HEK293 (cell line): ENCODE measurements around the gene PCDH12.
A peak's percentile ranks its signal among the peaks of the same experiment; 100 is the strongest.

ENCODE experiments used
- CTCF ChIA-PET: fragments of 350-600 bp; formaldehyde crosslinking; extraction: SDS; loops from one replicate; lab custom pipeline; 2021; ENCODE audit warnings: antibody characterized with exemption; lab: Yijun Ruan, JAX
- POLR2A ChIA-PET: fragments of 300-600 bp; formaldehyde crosslinking; extraction: SDS; loops from one replicate; lab custom pipeline; 2020; ENCODE audit warnings: antibody characterized with exemption, inconsistent platforms; lab: Yijun Ruan, JAX
- H3K27ac ChIP-seq: fragments of 200-500 bp; sonication (Bioruptor generic); 2 replicates; pipeline ENCODE4 v1.5.1; 2014; ENCODE audit warnings: low read depth, low read length, control low read depth, inconsistent platforms; ENCODE audit errors: extremely low read depth
- H3K36me3 ChIP-seq, 2 experiments: fragments of 200-500 bp in 1 of 2; sonication (Bioruptor generic) in 1 of 2; 1 replicate in 1 of 2; 2 replicates in 1 of 2; pipeline ENCODE4 v1.5.1; 2014 to 2017; ENCODE audit warnings: inconsistent platforms in 2 of 2, low read length in 2 of 2; ENCODE audit not compliant: control insufficient read depth in 2 of 2, insufficient read depth in 1 of 2
- H3K4me1 ChIP-seq: fragments of 200-500 bp; sonication (Bioruptor generic); 2 replicates; pipeline ENCODE4 v1.5.1; 2014; ENCODE audit warnings: mild to moderate bottlenecking, low read length, inconsistent platforms; ENCODE audit not compliant: control insufficient read depth, insufficient read depth
- H3K4me3 ChIP-seq: 2 replicates; pipeline ENCODE4 v1.5.1; 2011; ENCODE audit warnings: low read depth, mild to moderate bottlenecking, control low read depth, low read length, moderate library complexity
- H3K9me3 ChIP-seq: fragments of 200-500 bp; sonication (Bioruptor generic); 2 replicates; pipeline ENCODE4 v1.5.1; 2014; ENCODE audit warnings: low read depth, low read length, inconsistent platforms; ENCODE audit not compliant: control insufficient read depth, insufficient read depth
- GLIS1 ChIP-seq: fragments of 450-650 bp; formaldehyde crosslinking; IDR thresholded peaks from 2 replicates; pipeline ENCODE4 v1.5.1; 2016; ENCODE audit warnings: missing biosample characterization, missing genetic modification characterization
- MEIS1 ChIP-seq: sonication (generic); formaldehyde crosslinking; IDR thresholded peaks from 2 replicates; pipeline ENCODE4 v1.8.1; 2022; ENCODE audit warnings: missing genetic modification reagents, mild to moderate bottlenecking, borderline replicate concordance
- PRDM1 ChIP-seq: fragments of 450-650 bp; formaldehyde crosslinking; IDR thresholded peaks from 2 replicates; pipeline ENCODE4; 2016; ENCODE audit warnings: missing biosample characterization, missing genetic modification characterization
- SCRT2 ChIP-seq: fragments of 450-650 bp; formaldehyde crosslinking; IDR thresholded peaks from 2 replicates; pipeline ENCODE4 v1.5.1; 2016; ENCODE audit warnings: missing biosample characterization, missing genetic modification characterization
- ZNF202 ChIP-seq: fragments of 450-650 bp; formaldehyde crosslinking; IDR thresholded peaks from 2 replicates; pipeline ENCODE4 v1.5.1; 2016; ENCODE audit warnings: missing biosample characterization, missing genetic modification characterization, borderline replicate concordance
- ZNF223 ChIP-seq: fragments of 450-650 bp; formaldehyde crosslinking; IDR thresholded peaks from 2 replicates; pipeline ENCODE4 v1.5.1; 2016; ENCODE audit warnings: missing biosample characterization, missing genetic modification characterization
- ZNF473 ChIP-seq: fragments of 450-650 bp; formaldehyde crosslinking; IDR thresholded peaks from 2 replicates; pipeline ENCODE4 v1.5.1; 2017; ENCODE audit warnings: missing biosample characterization, missing genetic modification characterization
- ZNF510 ChIP-seq: fragments of 450-650 bp; formaldehyde crosslinking; IDR thresholded peaks from 2 replicates; pipeline ENCODE4 v1.5.1; 2018; ENCODE audit warnings: mild to moderate bottlenecking, missing genetic modification characterization, missing biosample characterization; ENCODE audit not compliant: insufficient replicate concordance
- ZNF654 ChIP-seq: fragments of 450-650 bp; formaldehyde crosslinking; IDR thresholded peaks from 2 replicates; pipeline ENCODE4 v1.5.1; 2016; ENCODE audit warnings: low read depth, missing biosample characterization, missing genetic modification characterization
- ZNF664 ChIP-seq: fragments of 450-650 bp; formaldehyde crosslinking; IDR thresholded peaks from 2 replicates; pipeline ENCODE4 v1.5.1; 2016; ENCODE audit warnings: missing biosample characterization, missing genetic modification characterization
- TF ChIP-seq, protein P1 (sequence below): fragments of 450-650 bp; IDR thresholded peaks from 2 replicates; pipeline ENCODE4 v1.5.1; 2018; ENCODE audit warnings: missing biosample characterization, mild to moderate bottlenecking, missing genetic modification characterization
- TF ChIP-seq, protein P2 (sequence below): fragments of 450-650 bp; formaldehyde crosslinking; IDR thresholded peaks from 2 replicates; pipeline ENCODE4 v1.5.1; 2016; ENCODE audit warnings: missing biosample characterization, missing genetic modification characterization

Gene PCDH12

DNA sequence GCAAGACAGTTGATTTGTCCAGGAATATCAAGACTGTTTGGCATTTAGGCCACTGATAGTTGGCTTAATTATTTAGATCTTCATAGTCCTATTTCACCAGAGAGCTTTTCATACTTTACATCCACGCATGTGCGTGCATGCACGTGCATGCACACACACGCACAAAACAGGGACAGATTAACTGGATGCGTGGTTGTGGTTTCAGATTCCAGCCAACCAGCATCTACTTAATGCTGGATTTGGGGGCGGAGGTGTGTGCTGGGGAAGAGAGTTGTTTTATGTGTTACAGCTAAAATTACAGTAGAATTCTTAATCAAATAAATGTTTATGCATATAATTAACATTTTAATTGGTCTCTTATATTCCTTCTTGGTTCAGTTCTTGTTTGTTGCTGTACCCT lies 18.2 kb upstream of the PCDH12 start:
- Histone ChIP-seq H3K27ac (no peak overlapping the region), H3K4me1 (no peaks in the 10 kb centered on the region; the same call in 1 of the 2 replicates), H3K9me3 (no peaks in the 10 kb centered on the region), H3K36me3 (peaks cover 76 to 92% of the 10 kb centered on the region in 2 experiments), H3K4me3 (no peak overlapping the region)
- TF ChIP-seq ZNF654 (tag by site-specific recombination), result no peak
- TF ChIP-seq, protein P1, sequence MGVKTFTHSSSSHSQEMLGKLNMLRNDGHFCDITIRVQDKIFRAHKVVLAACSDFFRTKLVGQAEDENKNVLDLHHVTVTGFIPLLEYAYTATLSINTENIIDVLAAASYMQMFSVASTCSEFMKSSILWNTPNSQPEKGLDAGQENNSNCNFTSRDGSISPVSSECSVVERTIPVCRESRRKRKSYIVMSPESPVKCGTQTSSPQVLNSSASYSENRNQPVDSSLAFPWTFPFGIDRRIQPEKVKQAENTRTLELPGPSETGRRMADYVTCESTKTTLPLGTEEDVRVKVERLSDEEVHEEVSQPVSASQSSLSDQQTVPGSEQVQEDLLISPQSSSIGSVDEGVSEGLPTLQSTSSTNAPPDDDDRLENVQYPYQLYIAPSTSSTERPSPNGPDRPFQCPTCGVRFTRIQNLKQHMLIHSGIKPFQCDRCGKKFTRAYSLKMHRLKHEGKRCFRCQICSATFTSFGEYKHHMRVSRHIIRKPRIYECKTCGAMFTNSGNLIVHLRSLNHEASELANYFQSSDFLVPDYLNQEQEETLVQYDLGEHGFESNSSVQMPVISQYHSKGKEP (tag by site-specific recombination), result 0 out of 2 replicates have a peak, but pooled peaks have one; percentile 39
- ChIA-PET POLR2A (interaction anchor here (0.7 to 1.2 kb wide), 2 partner anchors 8 to 499 kb away, joined by 3 read pairs; no protein-coding TSS in a partner anchor), CTCF (interaction anchor here (0.6 to 3.4 kb wide), 9 partner anchors 14 to 745 kb away, joined by 3 to 27 read pairs (median 4); no protein-coding TSS in a partner anchor)

DNA sequence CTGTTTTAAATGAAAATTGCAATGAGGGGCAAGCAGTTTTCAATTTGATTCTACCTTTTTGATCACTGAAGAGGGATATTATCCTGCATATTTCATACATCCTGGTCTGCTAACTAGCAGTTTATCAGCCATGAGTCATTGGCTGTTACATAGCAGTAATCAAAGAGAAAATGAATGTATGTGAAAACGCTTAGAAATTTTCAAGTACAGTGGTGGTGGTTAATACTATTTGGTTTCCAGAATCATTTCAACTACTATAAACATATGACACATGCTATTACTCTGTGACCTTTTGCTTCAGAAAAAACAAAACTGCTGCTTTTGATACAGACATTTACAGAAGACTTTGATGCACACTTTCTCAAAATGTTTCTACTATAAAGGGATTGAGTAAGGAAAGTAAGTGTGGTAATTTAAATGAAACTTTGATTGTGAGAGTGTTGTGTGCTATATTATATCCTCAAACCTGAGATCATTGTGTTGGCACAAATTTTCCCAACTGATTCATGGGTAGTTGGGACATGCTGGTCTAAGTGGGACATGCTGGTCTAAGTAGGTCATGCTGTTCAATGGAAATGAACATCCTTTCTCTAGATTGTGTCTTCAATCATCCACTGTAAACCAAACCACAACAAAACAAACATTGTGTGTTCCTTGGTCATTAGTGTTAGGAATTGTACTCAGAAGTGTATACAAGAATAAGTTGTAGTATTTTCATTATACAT lies 16.0 kb upstream of the PCDH12 start:
- Histone ChIP-seq H3K27ac (no peak overlapping the region), H3K9me3 (no peaks in the 10 kb centered on the region), H3K4me1 (peaks cover 6% of the 10 kb centered on the region), H3K4me3 (no peak overlapping the region), H3K36me3 (peaks cover 60 to 79% of the 10 kb centered on the region in 2 experiments)
- TF ChIP-seq MEIS1 (CRISPR knock-in tag), result no peak
- peak; percentile 62 for TF ChIP-seq PRDM1 (tag by site-specific recombination)
- ChIA-PET CTCF (interaction anchor here (0.6 to 1.2 kb wide), 2 partner anchors 10 to 13 kb away, joined by 3 to 5 read pairs; no protein-coding TSS in a partner anchor), POLR2A (no interaction called here)

DNA sequence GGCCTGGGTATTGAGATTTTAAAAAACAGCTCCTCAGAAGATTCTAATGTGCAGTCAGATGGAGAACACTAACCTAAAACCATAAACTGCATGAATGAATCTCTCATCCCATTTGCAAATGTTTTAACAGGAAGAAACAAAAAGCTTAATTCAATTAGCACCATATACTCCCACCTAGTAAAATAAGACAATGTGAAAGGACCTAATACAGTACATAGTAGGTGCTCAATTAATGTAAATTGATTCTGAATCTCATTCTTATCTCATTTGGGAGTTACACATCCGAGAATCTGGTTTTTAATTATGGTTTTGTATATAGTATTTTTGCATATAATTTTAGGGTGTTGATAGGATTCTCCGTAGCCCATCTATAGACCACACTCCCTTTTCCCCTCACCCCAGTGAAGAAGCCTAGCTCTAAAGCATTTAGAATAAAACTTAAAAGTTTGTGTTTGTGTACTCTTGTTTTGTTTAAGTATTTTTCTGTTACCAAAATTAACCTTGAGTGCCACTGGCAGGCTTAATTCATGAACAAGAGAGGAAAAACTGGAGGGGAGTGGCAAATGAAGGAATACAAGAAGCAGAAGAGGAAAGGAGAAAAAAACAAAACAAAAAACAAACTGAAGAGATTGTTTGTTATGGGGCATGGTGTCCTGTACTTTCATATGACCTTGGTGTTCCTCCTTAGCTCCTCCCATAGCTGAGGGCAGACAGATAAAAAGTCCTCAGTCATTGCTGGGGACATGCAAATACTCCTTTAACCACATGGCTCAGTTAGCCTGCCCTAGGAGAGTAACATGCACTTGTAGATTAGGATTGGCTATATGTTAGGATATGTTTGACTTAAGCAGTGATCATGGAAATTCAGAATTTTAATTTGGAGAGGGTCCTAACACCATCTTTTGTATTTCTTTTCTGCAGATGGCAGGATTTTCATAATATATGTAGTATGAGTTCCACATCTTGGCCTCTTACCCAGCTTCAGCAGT lies 12.1 kb upstream of the PCDH12 start:
- ChIA-PET POLR2A (interaction anchor here (0.5 to 2.4 kb wide), 11 partner anchors 9 to 1858 kb away, joined by 3 to 19 read pairs (median 5); partner anchors contain the start of genes DELE1, HDAC3, PCDH1 and RELL2), CTCF (interaction anchor here (0.6 to 5.3 kb wide), 24 partner anchors 8 to 406 kb away, joined by 3 to 42 read pairs (median 4); partner anchors contain the start of genes DELE1, GNPDA1 and PCDH1)
- Histone ChIP-seq H3K9me3 (no peaks in the 10 kb centered on the region), H3K36me3 (peaks cover 30 to 41% of the 10 kb centered on the region in 2 experiments), H3K27ac (no peak overlapping the region), H3K4me1 (peaks cover 6% of the 10 kb centered on the region)
- TF ChIP-seq GLIS1 (tag by site-specific recombination) (peak; percentile 49), ZNF223 (tag by site-specific recombination) (no peak), ZNF202 (tag by site-specific recombination) (no peak), ZNF664 (tag by site-specific recombination) (peak; percentile 96), ZNF510 (tag by site-specific recombination) (no peak), SCRT2 (tag by site-specific recombination) (peak; percentile 68), ZNF473 (tag by site-specific recombination) (no peak)
- TF ChIP-seq, protein P2, sequence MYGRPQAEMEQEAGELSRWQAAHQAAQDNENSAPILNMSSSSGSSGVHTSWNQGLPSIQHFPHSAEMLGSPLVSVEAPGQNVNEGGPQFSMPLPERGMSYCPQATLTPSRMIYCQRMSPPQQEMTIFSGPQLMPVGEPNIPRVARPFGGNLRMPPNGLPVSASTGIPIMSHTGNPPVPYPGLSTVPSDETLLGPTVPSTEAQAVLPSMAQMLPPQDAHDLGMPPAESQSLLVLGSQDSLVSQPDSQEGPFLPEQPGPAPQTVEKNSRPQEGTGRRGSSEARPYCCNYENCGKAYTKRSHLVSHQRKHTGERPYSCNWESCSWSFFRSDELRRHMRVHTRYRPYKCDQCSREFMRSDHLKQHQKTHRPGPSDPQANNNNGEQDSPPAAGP (tag by site-specific recombination), result no peak
- TF ChIP-seq, all 188 proteins: peak for 3
- peak overlapping the region; percentile 93 for H3K4me3 ChIP-seq
